Superior temporal gyrus (tissue), 1 donor: ENCODE measurements around the gene SYT8.

Source experiments
- DNase-seq: peaks from one replicate; pipeline ENCODE4 v3.0.0-alpha.2; 2016; ENCODE audit errors: extremely low spot score

The SYT8 gene

GRCh38 chr11:1832211-1832919 lies 2.4 kb upstream of the SYT8 start:
- peak; percentile 47 for DNase-seq

GRCh38 chr11:1832920-1833295 lies 1.9 kb upstream of the SYT8 start:
- no peak for DNase-seq

- DNase-seq = no peak
Observed at GRCh38 chr11:1834062-1834610, 654 bp upstream of the SYT8 start.

GRCh38 chr11:1835671-1836010 lies 851 bp downstream of the SYT8 start:
- no peak for DNase-seq

GRCh38 chr11:1836011-1836945 lies 1.5 kb downstream of the SYT8 start:
- no peak for DNase-seq

GRCh38 chr11:1837171-1838076 lies 2.6 kb downstream of the SYT8 start:
- peak; percentile 40 for DNase-seq

- DNase-seq = no peak
Observed at GRCh38 chr11:1838077-1838425, 3.3 kb downstream of the SYT8 start.

- DNase-seq = no peak
Observed at GRCh38 chr11:1838426-1839144, 3.8 kb downstream of the SYT8 start, which contains the start of gene TNNI2. Gene TNNI2, plus strand, starts transcription at chr11:1838981. Its CDS starts 716 bp downstream, at chr11:1839697.

GRCh38 chr11:1839204-1839923 lies 4.6 kb downstream of the SYT8 start:
- no peak for DNase-seq

GRCh38 chr11:1839924-1840779 lies 5.4 kb downstream of the SYT8 start:
- DNase-seq = no peak

GRCh38 chr11:1840780-1841480 lies 6.1 kb downstream of the SYT8 start:
- no peak for DNase-seq

- no peak for DNase-seq
Observed at GRCh38 chr11:1841511-1842148, 6.8 kb downstream of the SYT8 start.

GRCh38 chr11:1842149-1843097 lies 7.6 kb downstream of the SYT8 start:
- no peak for DNase-seq

- DNase-seq = no peak
Observed at GRCh38 chr11:1843098-1843473, 8.3 kb downstream of the SYT8 start.

- no peak for DNase-seq
Observed at GRCh38 chr11:1843796-1844195, 9.0 kb downstream of the SYT8 start.

- no peak for DNase-seq
Observed at GRCh38 chr11:1844221-1845094, 9.7 kb downstream of the SYT8 start.
